GM12864 (cell line): ENCODE results near the gene RNF180.

Experiments
- DNase-seq: peaks from one replicate; pipeline ENCODE4 v3.0.0-alpha.2; 2011; ENCODE audit warnings: low read depth
- H3K4me3 ChIP-seq: 2 replicates; pipeline ENCODE4 v1.5.1; 2011; ENCODE audit warnings: mild to moderate bottlenecking, low read depth, low read length, control low read depth
- TF ChIP-seq, protein P1 (sequence below): IDR thresholded peaks from 2 replicates; pipeline ENCODE4 v1.5.1; 2011; ENCODE audit warnings: low read depth, mild to moderate bottlenecking, moderate library complexity, low read length, control low read depth, inconsistent platforms; ENCODE audit errors: missing control alignments

Gene RNF180

DNA sequence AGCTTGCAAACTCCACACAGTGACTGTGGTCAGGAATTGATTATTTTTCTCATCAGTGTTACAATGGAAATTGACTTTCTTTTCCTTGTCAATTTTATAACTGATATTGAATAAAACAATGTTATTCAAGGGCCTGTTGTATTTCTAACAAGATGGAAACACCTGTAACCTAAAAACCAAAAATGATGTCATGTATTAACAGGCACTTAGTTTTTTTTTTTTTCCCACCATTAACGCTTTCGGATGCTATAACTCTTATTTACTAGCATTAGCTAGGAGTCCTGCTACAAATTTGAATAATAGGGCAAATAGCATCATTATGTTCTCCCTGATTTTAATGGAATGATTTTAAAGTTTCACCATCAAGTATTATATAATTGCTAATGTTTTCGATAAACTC, 30.3 kb downstream of the RNF180 start:
- no peak for DNase-seq
- TF ChIP-seq, protein P1, sequence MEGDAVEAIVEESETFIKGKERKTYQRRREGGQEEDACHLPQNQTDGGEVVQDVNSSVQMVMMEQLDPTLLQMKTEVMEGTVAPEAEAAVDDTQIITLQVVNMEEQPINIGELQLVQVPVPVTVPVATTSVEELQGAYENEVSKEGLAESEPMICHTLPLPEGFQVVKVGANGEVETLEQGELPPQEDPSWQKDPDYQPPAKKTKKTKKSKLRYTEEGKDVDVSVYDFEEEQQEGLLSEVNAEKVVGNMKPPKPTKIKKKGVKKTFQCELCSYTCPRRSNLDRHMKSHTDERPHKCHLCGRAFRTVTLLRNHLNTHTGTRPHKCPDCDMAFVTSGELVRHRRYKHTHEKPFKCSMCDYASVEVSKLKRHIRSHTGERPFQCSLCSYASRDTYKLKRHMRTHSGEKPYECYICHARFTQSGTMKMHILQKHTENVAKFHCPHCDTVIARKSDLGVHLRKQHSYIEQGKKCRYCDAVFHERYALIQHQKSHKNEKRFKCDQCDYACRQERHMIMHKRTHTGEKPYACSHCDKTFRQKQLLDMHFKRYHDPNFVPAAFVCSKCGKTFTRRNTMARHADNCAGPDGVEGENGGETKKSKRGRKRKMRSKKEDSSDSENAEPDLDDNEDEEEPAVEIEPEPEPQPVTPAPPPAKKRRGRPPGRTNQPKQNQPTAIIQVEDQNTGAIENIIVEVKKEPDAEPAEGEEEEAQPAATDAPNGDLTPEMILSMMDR = no peak
- H3K4me3 ChIP-seq = no peak overlapping the region

DNA sequence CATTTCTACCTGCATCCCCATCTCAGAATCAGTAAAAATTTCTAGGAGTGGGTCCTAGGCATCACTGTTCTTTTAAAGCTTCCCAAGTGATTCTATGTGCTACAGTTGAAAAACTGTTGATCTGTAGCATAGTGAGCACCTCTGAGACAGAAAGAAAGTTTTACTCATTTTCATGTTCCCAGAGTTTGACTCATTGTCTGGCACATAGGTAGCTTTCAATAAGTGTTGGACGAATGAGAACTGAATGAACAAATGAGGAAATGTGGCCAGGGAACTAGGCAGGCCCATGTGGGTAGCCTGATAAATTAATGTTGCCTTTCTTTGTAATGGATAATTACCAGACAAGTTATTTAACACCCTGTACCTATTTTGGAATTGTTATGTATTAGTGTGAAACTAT, 33.8 kb downstream of the RNF180 start:
- H3K4me3 ChIP-seq = no peak overlapping the region
- TF ChIP-seq, protein P1 = no peak
- no peak for DNase-seq

DNA sequence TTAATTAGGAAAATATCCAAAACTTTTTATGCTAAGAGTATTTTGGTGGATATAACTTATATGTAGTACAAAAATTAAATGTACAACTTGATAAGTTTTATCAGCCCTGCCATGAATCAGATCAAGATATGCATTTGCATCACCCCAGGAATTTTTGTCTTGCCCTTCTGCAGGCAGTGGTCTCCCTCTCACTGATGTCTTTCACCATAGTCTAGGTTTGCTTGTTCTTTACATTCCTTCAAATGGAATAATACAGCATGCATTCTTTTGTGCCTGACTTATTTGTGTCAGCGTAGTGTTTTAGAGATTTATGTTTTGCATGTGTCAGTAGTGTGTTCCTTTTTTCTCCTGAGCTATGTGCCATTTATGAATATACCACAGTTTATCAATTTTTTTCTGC, 36.4 kb downstream of the RNF180 start:
- DNase-seq = no peak
- TF ChIP-seq, protein P1 = no peak
- H3K4me3 ChIP-seq = no peak overlapping the region

DNA sequence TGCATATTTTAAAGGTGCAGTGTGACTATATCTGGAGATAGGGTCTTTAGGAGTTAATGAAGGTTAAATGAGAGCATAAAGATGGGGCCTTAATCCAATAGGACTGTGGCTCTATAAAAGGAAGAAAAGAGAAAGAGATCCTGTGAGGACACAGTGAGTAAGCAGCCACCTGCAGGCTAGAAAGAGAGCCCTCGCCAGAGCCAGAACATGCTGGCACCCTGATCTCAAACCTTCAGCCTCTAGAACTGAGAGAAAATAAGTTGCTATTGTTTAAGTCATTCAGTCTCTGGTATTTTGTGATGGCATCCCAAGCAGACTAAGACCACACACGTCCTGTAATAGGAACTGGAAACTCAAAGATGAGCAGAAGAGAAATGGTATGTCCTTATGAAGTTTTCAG, 41.0 kb downstream of the RNF180 start:
- DNase-seq = no peak
- no peak overlapping the region for H3K4me3 ChIP-seq
- TF ChIP-seq, protein P1 = no peak

DNA sequence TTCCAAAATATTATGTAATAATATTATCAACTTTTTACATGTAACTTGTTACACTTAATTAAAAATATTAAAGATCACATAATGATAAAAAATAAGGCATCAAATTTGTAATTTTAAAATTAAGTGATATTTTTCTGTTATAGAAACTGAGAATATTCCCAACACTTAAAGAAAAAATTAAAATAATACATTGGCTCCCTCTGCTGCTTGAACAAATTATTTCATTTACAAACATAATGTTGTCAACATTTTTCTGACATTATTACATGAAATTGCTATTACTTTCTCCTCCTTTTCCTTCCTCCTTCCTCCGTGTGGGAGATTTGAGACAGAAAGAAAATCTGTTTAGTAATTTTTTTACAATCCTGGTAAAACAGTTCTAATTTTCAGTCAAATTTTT, 42.3 kb downstream of the RNF180 start:
- H3K4me3 ChIP-seq = no peak overlapping the region
- no peak for DNase-seq
- TF ChIP-seq, protein P1 = no peak

DNA sequence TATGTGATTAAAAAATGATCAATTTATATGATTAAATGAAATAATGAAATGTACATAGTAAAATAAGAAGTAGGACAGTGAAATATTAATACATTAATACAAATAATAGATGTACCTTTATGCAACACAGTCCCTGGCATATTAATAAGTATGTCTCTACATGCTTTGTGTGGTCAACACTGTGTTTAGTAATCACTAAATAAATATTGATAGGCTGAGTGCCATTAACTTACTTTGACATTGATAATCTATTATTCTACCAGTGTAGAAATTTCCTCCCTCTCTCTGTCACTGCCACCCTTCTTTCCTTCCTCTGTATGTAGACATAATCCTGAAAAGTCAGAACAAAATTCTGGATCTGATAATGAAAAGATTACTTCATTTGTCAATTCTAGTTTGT, 43.7 kb downstream of the RNF180 start:
- DNase-seq = no peak
- no peak overlapping the region for H3K4me3 ChIP-seq
- TF ChIP-seq, protein P1 = no peak

DNA sequence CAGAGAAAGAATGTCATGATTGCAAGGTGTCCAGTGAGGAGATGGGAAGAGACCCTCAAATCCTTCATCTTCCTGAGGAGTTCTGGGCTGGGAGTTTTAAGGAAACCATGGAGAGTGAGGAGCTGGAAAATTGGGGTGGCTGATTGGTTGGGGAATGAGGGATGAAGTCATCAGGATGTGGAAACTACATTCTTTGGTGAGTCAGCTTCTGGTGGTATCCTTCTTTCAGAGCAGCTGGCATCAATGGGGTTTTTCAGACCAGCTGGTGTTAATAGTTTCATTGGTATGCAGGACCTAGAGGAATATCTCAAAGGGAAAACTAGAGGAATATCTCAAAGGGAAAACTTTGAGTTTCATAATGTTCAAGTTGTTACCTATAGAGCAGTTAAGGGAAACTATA, 45.2 kb downstream of the RNF180 start:
- no peak overlapping the region for H3K4me3 ChIP-seq
- TF ChIP-seq, protein P1 = no peak
- DNase-seq = no peak
